GM04503 (cell line): Measurements from ENCODE around the gene PIM1.
"Not testable (repeated sequence)": the region's sequence is repeated elsewhere in the genome, so short reads cannot be mapped to it uniquely, and the experiment has no call there.

ENCODE experiments used
- DNase-seq: peaks from one replicate; pipeline ENCODE4 v3.0.0-alpha.2; 2012; ENCODE audit warnings: low read depth

PIM1 gene

DNA sequence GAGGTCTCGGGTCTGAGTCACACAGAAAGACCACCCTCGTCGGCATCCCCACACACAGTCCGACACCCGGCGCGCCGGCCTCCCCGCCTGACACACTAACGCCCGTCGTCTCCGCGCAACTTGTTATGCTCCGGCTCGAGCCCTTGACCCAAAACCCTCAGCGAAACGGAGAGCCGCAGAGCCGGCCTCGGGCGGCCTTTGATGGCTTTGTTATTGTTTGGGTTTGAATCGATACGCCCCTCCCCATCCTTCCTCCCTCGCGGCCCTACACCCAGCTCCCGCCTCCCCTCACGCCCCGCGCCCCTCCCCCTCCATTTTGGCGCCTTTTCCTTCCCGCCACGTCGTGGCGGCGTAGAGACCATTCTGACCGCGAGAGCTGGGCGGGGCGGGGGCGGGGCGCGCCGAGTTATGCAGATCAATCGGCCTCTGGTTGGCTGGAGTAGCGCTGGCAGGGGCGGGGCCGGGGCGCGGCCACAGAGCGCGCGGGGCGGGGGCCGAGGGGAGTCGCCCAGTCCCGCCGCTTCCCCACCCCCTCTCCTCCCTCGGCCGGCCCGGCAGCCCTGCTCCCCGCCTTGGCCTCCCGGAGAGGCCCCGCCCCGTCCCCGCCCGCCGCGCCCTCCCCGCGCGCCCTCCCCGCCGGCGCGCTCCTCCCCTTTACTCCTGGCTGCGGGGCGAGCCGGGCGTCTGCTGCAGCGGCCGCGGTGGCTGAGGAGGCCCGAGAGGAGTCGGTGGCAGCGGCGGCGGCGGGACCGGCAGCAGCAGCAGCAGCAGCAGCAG, at the start of gene PIM1:
Gene PIM1 (plus strand): TSS at position 657 of the 777 bp plus-strand sequence. CDS start 424 bp downstream, outside the sequence.
- DNase-seq, result peak; percentile 64

DNA sequence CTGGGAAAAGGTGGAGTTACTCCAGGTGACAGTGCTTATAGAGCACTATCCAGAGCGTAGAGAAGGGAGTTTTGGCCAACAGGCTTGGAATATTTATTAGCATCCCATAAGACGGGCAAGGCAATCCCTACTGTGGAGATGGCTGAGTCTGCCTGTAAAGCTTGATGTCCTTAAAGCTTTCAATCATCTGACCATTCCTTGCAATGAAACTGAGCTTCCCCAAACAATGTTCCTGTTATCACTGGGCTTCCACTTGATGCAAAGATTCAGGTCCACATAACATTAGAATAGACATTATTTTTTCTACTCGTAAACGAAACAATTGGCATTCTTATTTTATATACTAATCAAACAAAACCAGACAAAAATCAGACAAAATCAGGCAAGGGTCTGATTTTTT, 48.4 kb upstream of the PIM1 start:
- DNase-seq, result no peak

DNA sequence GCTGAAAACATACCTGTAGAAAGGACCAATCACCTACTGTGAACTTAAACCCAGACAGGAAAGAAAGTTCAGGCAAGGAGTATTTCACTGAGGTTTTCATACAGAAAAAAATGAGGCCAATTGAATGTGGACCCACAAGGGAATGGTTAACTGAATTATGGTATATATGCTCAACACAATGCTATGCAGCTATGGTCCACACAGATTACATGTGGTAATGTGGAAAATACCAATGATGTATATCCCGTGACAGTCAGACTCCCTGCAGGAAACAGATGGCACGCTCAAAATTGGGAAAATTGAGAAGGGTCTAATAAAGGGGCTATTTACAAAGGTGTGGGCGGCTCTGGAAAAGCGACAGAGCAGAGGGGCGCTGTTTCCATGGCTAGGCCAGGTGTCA, 47.1 kb upstream of the PIM1 start:
- DNase-seq, result no peak

DNA sequence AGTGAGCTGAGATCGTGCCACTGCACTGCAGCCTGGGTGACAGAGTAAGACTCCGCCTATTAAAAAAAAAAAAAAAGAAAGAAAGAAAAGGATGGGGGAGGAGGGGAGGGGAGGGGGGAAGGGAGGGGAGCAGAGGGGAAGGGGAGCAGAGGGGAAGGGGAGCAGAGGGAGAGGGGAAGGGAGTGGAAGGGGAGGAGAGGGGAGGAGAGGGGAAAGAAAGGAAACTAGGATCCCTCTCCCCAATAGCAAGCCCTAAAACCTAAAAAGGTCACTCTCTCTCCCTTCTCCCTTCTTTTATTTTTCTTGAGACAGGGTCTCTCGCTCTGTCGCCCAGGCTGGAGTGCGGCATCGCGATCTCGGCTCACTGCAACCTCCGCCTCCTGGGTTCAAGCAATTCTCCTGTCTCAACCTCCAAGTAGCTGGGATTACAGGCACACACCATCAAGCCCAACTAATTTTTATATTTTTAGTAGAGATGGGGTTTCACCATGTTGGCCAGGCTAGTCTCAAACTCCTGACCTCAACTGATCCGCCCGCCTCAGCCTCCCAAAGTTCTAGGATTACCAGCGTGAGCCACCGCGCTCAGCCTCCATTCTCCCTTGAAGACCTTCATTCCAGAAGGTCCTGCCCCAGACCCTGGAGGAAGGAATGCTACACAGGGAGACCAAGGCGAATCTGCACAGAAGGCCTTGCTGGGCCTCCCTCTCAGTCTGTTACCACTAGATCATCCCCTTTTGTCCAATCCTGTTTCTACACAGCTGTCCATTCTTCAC, 45.8 kb upstream of the PIM1 start:
- DNase-seq, result no peak

DNA sequence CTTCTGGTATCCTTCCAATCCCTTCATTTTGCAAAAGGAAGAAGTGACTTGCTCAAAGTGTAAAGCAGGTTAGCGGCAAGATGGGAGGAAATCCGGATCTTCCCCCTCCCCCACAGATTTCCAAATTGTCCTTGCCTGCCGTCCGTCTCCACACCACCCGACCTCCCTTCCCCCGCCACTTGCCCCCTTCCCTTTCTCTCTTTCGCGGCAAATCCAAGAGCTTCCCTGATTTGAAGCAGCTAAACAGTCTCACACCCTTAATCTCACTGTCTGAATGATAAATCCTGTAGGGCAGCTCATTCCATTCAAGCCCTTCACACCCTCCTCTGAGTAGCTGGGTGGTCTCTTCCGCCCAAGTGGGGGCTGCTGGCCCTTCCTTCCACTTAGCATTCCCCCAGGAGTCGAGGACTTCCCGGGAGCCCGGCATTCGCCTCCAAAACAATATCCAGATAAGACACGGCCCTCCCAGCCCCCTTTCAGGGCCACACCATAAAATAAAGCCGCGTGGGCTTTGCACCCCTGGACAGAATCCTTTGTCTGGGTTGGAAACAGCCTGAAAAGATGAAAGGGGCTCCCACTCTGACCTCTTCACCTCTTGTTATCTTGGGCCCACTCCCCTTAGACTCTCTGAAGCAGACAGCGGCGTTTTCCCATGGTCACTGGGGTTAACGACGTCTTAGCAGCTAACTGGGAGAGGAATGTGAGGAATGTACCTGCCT, 44.0 kb upstream of the PIM1 start:
- no peak for DNase-seq

DNA sequence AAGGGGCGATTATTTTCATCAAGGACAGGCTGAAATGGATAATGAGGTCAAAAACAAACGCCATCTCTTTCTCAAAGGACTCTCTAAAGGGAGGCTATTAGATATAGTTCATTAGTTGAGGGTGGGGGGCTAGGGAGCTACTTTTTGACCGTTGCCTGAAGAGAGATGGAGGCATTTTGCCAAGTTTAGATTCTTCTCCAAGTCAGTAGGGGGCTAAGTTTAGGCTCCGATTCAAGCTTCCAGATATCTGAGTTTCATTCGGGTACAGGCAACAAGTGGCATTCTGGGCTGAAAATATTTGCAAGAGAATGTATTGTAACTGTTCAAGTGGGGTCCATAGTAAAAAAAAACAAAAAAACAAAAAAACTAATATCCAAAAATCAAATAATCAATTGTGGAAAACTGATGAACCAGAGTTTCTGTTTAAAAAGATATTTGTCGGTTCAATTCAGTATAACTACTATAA, 43.4 kb upstream of the PIM1 start:
- no peak for DNase-seq

DNA sequence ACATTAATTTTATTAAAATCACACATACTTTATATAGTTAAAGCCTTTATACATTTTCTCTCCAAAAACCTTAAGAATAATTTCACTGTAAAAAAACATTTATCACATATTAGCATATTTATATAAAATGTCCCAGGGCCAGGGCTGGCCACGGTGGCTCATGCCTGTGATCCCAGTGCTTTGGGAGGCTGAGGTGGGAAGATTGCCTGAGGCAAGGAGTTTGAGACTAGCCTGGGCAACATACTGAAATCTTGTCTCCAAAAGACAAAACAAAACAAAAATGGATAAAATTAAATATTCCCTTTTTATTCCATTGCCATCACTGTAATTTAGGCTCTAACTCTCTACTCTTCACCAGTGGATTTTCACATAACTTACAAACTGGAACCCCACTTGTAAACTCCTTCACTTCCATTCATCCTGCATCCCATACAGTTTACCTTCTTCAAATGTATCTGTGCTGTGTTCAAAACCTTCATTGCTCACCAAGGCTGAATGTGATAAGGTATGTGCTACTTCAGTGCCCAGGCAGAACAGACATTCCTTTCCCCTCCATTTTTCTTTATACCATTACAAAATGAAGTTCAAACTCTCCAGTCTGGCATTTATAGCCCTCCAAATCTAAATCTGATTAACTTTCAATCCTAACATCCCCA, 42.9 kb upstream of the PIM1 start:
- DNase-seq, result no peak

DNA sequence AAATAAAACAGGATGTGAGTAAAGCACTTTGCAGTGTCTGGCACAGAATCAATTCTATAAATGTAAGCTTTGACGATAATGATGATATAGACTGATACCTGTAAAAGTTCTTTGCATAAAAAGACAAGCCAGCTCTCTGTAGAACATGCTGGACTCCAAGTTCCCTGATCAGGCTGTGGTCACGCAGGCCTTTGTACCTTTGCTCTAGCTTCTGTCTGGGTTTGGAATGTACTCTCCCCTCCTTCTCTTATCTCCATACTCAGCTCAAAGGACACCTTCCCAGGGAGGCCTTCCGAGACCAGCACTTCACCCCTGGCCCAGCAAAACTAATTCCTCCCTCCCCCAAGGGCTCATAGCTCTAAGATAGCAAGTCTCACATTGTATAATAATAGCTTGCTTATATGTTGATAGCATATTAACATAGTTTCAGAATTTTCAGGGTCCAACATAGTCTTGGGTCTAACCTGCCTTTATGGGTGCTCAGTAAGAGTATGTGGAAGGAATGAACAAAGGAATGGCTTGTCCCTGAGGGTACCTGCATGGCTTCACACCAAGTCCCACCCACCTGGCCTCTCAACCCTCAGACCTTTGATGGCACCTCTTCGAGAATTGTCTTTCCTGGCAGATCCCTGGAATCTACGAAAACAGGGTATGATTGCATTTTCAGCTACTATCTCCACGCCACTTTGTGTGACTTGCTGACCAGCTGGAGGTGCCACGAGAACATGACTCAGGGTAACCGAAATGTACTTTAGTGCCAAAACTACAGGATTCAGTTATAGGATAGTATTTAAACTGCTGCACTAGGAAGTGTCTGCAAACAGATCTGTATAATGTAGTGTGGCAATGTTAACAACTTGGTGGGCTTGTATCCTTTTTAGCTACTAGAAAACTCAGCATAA, 41.7 kb upstream of the PIM1 start:
- DNase-seq, result no peak

DNA sequence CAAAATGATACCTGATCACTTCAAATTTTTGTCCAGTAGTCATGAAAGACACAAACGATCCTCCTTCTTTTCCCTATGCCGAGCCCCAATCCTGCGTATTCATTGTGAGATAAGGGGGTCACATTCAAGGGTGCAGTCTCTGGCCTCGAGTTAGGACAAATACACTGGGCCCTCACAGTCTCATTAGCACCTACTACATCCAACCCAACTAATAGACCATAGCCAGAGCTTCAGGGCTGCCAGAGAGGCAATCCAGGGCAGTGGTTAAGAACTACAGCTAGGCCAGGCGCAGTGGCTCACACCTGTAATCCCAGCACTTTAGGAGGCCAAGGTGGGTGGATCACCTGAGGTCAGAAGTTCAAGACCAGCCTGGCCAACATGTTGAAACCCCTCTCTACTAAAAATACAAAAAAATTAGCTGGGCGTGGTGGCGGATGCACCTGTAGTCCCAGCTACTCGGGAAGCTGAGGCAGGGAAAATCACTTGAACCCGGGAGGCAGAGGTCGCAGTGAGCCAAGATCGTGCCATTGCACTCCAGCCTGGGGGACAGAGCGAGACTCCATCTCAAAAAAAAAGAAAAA, 41.0 kb upstream of the PIM1 start:
- not testable (repeated sequence) for DNase-seq

DNA sequence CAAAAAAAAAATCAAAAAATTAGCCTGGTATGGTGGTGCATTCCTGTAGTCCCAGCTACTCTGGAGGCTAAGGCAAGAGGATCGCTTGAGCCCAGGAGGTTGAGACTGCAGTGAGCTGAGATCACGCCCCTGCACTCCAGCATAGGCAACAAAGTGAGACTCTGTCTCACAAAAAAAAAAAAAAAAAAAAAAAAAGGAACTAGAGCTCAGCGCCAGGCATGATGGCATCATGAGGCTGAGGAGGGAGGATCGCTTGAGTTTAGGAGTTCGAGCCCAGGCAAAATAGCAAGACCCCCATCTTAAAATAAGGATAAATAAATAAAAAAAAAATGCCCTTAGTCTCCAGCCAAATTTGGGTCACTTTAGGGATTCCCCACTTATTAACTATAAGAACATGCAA, 40.4 kb upstream of the PIM1 start:
- no peak for DNase-seq

DNA sequence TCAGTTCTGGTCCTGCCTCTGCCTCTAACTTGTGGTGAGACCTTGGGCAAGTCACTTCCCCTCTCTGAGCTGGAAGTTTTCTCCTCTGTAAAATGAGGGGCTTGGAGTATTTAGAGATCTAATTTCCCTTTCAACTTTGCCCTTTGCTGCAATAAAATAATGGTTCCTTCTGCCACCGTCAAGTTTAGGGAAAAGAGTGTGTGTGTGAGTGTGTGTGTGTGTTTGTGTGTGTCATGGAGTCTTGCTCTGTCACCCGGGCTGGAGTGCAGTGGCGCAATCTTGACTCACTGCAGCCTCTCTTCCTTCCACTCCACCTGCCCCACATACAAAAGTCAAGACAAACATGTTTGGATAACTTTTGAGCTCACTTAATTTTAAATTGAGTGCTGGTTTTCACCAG, 39.2 kb upstream of the PIM1 start:
- no peak for DNase-seq

DNA sequence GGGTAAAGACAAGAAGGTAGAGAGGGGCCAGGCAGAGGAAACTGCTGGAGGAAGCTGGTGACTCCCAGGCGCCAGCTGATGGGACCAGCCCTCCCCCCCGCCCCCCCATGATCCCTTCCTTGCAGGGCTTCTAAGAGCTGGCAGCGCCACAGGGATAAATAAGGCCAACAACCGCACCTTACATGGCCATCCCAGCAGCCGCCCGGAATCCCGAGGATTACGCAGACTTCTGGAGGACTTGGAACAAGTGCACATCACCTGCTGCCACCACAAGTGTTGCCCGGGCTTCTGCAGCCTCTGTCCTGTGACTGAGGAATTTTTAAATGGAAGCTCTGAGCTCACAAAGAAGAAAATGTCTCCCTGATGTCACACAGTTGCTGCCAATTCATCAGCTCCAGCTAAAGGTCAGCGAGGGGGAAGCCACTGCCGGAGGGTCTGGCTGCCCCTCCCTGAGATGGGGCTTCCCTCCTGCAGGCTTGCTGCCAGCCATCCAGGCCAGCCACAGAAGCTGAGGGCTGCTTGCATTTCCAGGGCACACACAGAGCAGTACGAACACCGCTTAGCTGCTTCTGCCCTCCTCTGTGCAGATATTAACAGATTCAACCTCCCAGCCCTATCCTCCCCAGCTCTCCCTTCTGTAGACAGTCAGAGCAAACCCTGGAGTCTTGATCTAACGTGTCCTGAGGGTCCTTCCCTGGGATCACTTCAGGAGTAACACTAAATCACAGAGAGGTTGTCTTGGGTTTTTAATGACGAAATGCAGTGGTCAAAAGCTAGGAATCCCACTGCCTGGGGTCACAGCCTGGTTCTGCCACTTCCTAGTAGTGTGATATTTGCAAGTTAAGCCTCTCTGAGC, 38.6 kb upstream of the PIM1 start:
- DNase-seq, result no peak

DNA sequence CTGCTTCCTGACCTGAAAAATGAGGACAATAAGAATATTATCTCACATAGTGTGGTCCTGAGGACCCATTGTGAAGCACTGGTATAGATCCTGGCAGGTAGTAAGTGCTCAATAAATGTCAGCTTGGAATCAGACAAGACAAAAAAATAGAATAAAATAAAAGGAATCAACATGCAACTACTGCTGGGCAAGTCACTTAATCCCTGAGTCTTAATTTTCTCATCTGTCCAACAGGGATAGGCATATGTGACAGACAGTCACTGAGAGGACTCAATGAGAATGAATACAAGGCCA, 38.0 kb upstream of the PIM1 start:
- no peak for DNase-seq

DNA sequence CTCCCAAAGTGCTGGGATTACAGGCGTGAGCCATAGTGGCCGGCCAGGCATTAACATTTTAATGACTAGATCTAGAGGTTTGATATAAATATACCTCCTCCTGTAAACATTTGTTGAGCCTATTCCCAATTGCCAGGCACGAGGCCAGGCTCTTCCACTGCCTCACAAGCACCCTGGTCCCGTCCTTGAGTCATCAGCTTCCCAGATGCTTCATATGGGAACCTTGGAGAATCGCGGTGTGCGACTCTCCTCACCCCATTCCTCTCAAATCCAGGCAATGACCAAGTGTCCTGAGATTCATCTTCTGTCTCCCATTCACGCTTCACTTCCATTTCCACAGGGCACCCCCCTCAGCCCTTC, 35.9 kb upstream of the PIM1 start:
- peak; percentile 85 for DNase-seq

DNA sequence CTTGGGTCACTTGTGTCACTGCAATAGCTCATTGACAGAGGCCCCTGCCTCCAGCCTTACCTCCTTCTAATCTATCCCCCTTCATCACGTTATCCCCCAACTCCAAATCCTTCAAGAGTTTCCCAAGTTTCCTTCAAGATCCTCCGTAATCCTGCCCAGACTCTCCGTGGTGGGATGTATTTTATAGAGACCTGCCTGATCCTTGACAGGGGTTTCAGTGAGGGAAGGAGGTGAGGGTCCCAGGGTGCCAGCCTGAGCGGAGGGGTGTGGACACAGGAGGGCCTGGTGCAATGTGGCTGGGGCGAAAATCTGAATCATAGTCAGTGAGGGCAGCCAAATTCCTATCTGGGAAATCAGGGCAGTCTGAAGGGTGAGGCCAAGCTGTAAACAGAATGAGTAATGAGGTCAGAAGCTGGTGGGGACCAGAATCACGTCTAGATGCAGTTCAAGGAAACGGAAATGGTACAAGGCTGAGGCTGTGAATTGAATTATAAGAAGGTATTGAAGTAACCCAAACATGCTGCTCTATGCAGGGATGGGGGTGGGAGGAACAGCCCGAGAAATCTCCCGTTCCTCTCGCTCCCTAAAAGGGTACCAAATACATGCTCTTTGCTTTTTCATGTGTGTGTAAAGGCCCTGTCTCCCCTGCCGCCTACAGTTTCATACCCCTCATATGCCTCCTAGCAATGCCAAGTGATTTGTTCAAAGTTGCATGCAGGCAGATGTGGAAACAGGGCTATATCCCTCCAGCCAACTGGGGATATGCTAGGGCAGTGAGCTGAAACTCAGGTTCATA, 35.4 kb upstream of the PIM1 start:
- peak; percentile 95 for DNase-seq

DNA sequence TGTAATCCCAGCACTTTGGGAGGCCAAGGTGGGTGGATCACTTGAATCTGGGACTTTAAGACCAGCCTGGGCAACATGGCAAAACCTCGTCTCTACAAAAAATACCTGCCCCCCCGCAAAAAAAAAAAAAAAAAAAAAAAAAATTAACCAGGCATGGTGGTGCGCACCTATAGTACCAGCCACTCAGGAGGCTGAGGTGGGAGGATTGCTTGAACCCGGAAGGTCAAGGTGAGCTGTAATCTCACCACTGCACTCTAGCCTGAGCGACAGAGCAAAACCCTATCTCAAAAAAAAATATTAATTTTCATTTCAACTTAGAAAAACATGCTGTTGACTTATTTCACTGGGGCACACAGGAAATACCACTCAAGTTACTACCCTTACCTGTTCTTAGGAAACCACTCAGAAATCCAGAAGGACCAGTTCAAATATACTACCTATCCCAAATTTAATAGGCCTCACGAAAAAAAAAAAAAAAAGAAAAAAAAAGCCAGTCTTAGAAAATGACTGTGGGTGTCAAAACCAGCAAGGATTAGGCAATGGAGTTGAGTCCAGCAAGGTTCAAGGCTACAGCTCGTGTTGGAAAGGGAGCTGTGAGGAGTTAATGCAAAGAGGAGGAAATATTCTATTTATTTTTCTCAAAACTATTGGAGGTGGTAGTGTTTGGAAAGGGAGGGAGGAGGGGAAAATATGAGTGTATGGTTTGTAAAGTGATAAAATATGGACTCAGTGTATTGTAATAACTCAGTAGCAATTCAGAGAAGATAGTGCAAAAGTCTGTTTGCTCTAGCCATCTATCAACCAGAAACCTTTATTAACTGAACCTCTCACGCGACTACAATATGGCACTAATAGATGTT, 33.9 kb upstream of the PIM1 start:
- no peak for DNase-seq

DNA sequence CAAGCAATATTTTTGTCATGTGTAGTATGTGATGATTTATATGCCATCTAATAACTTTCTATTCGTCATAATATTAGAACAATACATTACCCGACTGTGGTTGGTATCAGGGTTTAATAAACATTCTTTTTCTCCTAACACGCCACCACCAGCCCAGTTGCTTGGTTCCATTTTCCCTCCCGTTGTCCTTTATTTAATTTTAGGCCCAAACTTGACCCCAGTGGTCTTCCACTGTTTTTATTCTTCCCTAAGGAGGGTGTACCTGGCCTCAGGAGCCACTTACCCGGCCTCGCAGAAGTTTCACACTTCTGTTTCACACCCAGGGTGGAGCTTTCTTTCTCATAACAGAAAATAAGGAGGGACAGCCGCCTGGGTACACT, 33.1 kb upstream of the PIM1 start:
- DNase-seq, result no peak
